ENCODE measurements around the gene PI4KA. TPM values are rescaled to one million over a fixed set of nuclear protein-coding genes. Genes with fewer than 3 reads are reported as not detected.

The PI4KA gene
- total RNA-seq, 1 experiment from 2014 or later, result 65.8 TPM

- Histone ChIP-seq H2AFZ (ENCODE audit: low read length) (no peak overlapping the region), H2BK5ac (ENCODE audit: insufficient read length, low read length) (no peak overlapping the region), H3K79me2 (ENCODE audit: insufficient read depth, low read length) (no peaks in the 10 kb centered on the region), H3K23ac (ENCODE audit: insufficient read length, low read depth, low read length) (no peak overlapping the region), H2BK15ac (ENCODE audit: low read depth, low read length) (no peak overlapping the region), H2AK5ac (ENCODE audit: insufficient read length, low read length) (no peak overlapping the region), H3K4me2 (ENCODE audit: insufficient read depth, insufficient read length, low read length) (no peak overlapping the region), H3T11ph (ENCODE audit: low read length) (no peak overlapping the region), H3K9ac (ENCODE audit: extremely low read depth, insufficient read length, low read length) (no peak overlapping the region), H3K56ac (ENCODE audit: insufficient read length, low read depth, low read length) (no peak overlapping the region), H3K4me1 (ENCODE audit: insufficient read depth, low read length) (no peaks in the 10 kb centered on the region; the same call in none of the 2 replicates), H3K14ac (ENCODE audit: insufficient read depth, low read length) (no peak overlapping the region), H3K27ac (ENCODE audit: insufficient read length, low read depth, low read length) (no peak overlapping the region), H2BK20ac (ENCODE audit: low read depth, low read length, poor library complexity, severe bottlenecking) (no peak overlapping the region), H4K91ac (ENCODE audit: insufficient read length, low read depth, low read length) (no peak overlapping the region), H4K20me1 (ENCODE audit: control insufficient read depth, insufficient read depth, insufficient read length) (no peaks in the 10 kb centered on the region), H2BK12ac (ENCODE audit: insufficient read length, low read depth, low read length) (no peak overlapping the region), H3K27me3 (ENCODE audit: insufficient read depth, low read length) (no peaks in the 10 kb centered on the region), H3K18ac (ENCODE audit: insufficient read length, low read depth, low read length) (no peak overlapping the region), H3K23me2 (ENCODE audit: insufficient read length, low read depth, low read length, poor library complexity, severe bottlenecking) (no peaks in the 10 kb centered on the region), H4K8ac (replicated peaks; ENCODE audit: insufficient read length, low read depth, low read length) (no peak overlapping the region), H3K79me1 (ENCODE audit: insufficient read depth, low read depth, low read length, poor library complexity, severe bottlenecking) (no peaks in the 10 kb centered on the region), H3K9me3 (ENCODE audit: control insufficient read depth, low read depth, low read length) (no peaks in the 10 kb centered on the region), H4K5ac (ENCODE audit: insufficient read length, low read depth, low read length) (no peak overlapping the region), H3K4ac (ENCODE audit: low read depth, low read length) (no peak overlapping the region), H2BK120ac (ENCODE audit: low read depth, low read length, poor library complexity, severe bottlenecking) (no peak overlapping the region)
- H3K4me1 Mint-ChIP-seq, result peaks cover 11 to 16% of the 10 kb centered on the region in 2 experiments
- no peaks in the 10 kb centered on the region for H3K27me3 Mint-ChIP-seq (ENCODE audit: low read depth)
- no peaks in the 10 kb centered on the region for H3K9me3 Mint-ChIP-seq
- H3K27ac Mint-ChIP-seq, result peak overlapping the region in 2 of 3 experiments; percentile 45; a peak in 3 of 7 replicates
- WGBS (ENCODE audit: extremely low coverage, insufficient read length, low lambda C conversion rate), result no CpG with 5 or more reads among the region's 8 CpGs
- no peak for TF ChIP-seq CTCF (conservative IDR thresholded peaks at IDR 0.05)
- H3K4me3 Mint-ChIP-seq, result no peak overlapping the region
- no peak for DNase-seq
- peaks cover 0 to 5% (median 3%) of the 10 kb centered on the region in 3 experiments; a peak in 1 of 7 replicates for H3K36me3 Mint-ChIP-seq (ENCODE audit: insufficient read depth in 1 of 3, low read depth in 3 of 3)
Measured at GRCh38 chr22:20786048-20786447, 72.6 kb downstream of the PI4KA start.
